Astrocyte (in vitro differentiated cells and primary cell): ENCODE measurements around the gene ADIPOR1.

Experiments used
- CTCF ChIP-seq: IDR thresholded peaks from 2 replicates; pipeline ENCODE4 v1.5.1; 2011; ENCODE audit warnings: low read depth, mild to moderate bottlenecking, inconsistent platforms, low read length, moderate library complexity; ENCODE audit not compliant: insufficient read depth
- EZH2 ChIP-seq: IDR thresholded peaks from 2 replicates; pipeline ENCODE4 v1.6.1; 2012; ENCODE audit warnings: mild to moderate bottlenecking, low read length, inconsistent platforms; ENCODE audit not compliant: insufficient read depth

- TF ChIP-seq CTCF: no peak
- TF ChIP-seq EZH2: no peak
Observed at GRCh38 chr1:202915146-202915545, 43.0 kb downstream of the ADIPOR1 start.
